H1 (cell line): ENCODE data around the gene GSE1. TPM values are rescaled to one million over a fixed set of nuclear protein-coding genes. Genes with fewer than 3 reads are reported as not detected.

Experiments
- CTCF ChIA-PET: fragments of 300-600 bp; sonication (Branson Sonifier 250); formaldehyde crosslinking; loops from one replicate; lab custom pipeline; 2021; ENCODE audit not compliant: partially characterized antibody; lab: Charles Lee
- POLR2A ChIA-PET: fragments of 300-600 bp; sonication (Branson Sonifier 250); formaldehyde crosslinking; loops from one replicate; lab custom pipeline; 2021; ENCODE audit warnings: inconsistent platforms; ENCODE audit not compliant: partially characterized antibody; lab: Charles Lee
- DNase-seq, 2 experiments: peaks; one replicate each; pipeline versions ENCODE4 v3.0.0 to v3.0.0-alpha.2; 2010 to 2022; ENCODE audit warnings: low spot score in 2 of 2, low read depth in 1 of 2, mixed read lengths in 1 of 2
- FAIRE-seq: peaks from 2 replicates; lab custom pipeline; 2011; peaks lifted over from hg19 to GRCh38; lab: Jason Lieb, UNC
- H2AFZ ChIP-seq: 2 replicates; pipeline ENCODE4 v1.8.1; 2012; ENCODE audit warnings: low read length, inconsistent platforms
- H2AK5ac ChIP-seq: 2 replicates; pipeline ENCODE4 v1.6.1; 2013; ENCODE audit warnings: low read depth, low read length
- H2BK120ac ChIP-seq: replicated peaks from 2 replicates; pipeline ENCODE3; 2013; ENCODE audit warnings: low read depth, low read length, inconsistent platforms
- H2BK12ac ChIP-seq: 2 replicates; pipeline ENCODE4 v1.6.1; 2013; ENCODE audit warnings: low read depth, low read length
- H2BK15ac ChIP-seq: 2 replicates; pipeline ENCODE4 v1.6.1; 2013; ENCODE audit warnings: low read length
- H2BK20ac ChIP-seq: 2 replicates; pipeline ENCODE4 v1.6.1; 2013; ENCODE audit warnings: low read length
- H2BK5ac ChIP-seq: 2 replicates; pipeline ENCODE4 v1.6.1; 2013; ENCODE audit warnings: low read depth, low read length
- H3K14ac ChIP-seq: 2 replicates; pipeline ENCODE4 v1.6.1; 2013; ENCODE audit warnings: inconsistent platforms; ENCODE audit not compliant: insufficient read length
- H3K18ac ChIP-seq: 2 replicates; pipeline ENCODE4 v1.6.1; 2013; ENCODE audit warnings: low read length; ENCODE audit errors: extremely low read depth
- H3K23ac ChIP-seq: 2 replicates; pipeline ENCODE4 v1.6.1; 2013; ENCODE audit warnings: inconsistent platforms; ENCODE audit not compliant: insufficient read length
- H3K23me2 ChIP-seq: 2 replicates; pipeline ENCODE4 v1.6.1; 2013; ENCODE audit warnings: low read depth, low read length
- H3K27ac ChIP-seq: 2 replicates; pipeline ENCODE4 v1.6.1; 2011; ENCODE audit warnings: low read depth, low read length, inconsistent platforms
- H3K27me3 ChIP-seq, 4 experiments: replicated peaks in 1 of 4; 1 replicate in 1 of 4; 2 replicates in 3 of 4; pipeline versions ENCODE4 v1.6.1 to v1.8.1; 2011 to 2013; ENCODE audit warnings: low read length in 3 of 4, mild to moderate bottlenecking in 3 of 4, inconsistent platforms in 2 of 4, mixed read lengths in 2 of 4, moderate library complexity in 1 of 4; ENCODE audit not compliant: control insufficient read depth in 3 of 4, insufficient read depth in 3 of 4; ENCODE audit errors: extremely low read depth in 1 of 4
- H3K36me3 ChIP-seq, 4 experiments: 2 replicates each; pipeline versions ENCODE4 v1.6.1 to v1.8.1; 2011 to 2013; ENCODE audit warnings: mild to moderate bottlenecking in 4 of 4, low read length in 3 of 4, moderate library complexity in 2 of 4, control low read depth in 1 of 4, inconsistent platforms in 1 of 4; ENCODE audit not compliant: insufficient read depth in 4 of 4, control insufficient read depth in 2 of 4
- H3K4ac ChIP-seq: replicated peaks from 2 replicates; pipeline ENCODE3; 2013; ENCODE audit warnings: low read length, low read depth, mixed read lengths, inconsistent platforms; ENCODE audit not compliant: insufficient read length
- H3K4me1 ChIP-seq, 4 experiments: replicated peaks in 1 of 4; 1 replicate in 1 of 4; 2 replicates in 3 of 4; pipeline versions ENCODE4 v1.6.1 to v1.8.1; 2011 to 2013; ENCODE audit warnings: low read length in 3 of 4, inconsistent platforms in 2 of 4, mixed read lengths in 1 of 4; ENCODE audit not compliant: insufficient read depth in 4 of 4, control insufficient read depth in 3 of 4
- H3K4me2 ChIP-seq, 2 experiments: 2 replicates each; pipeline versions ENCODE4 v1.6.1 to v1.8.1; 2011 to 2013; ENCODE audit warnings: low read depth in 2 of 2, low read length in 2 of 2, control low read depth in 1 of 2, inconsistent platforms in 1 of 2, mild to moderate bottlenecking in 1 of 2; ENCODE audit not compliant: insufficient read depth in 1 of 2
- H3K4me3 ChIP-seq, 4 experiments: fragments of 200-600, 300-600 bp in 1 of 4; sonication (generic), shearing (Covaris generic), sonication (Bioruptor Twin) in 1 of 4; 2 replicates each; pipeline versions ENCODE4 v1.5.1 to v1.8.1; 2011 to 2016; ENCODE audit warnings: low read length in 4 of 4, low read depth in 3 of 4, control low read depth in 2 of 4, inconsistent platforms in 2 of 4, mild to moderate bottlenecking in 2 of 4, mixed read lengths in 1 of 4, moderate library complexity in 1 of 4; ENCODE audit not compliant: insufficient read depth in 2 of 4; ENCODE audit errors: extremely low read depth in 1 of 4
- H3K56ac ChIP-seq: replicated peaks from 2 replicates; pipeline ENCODE3; 2013; ENCODE audit warnings: low read depth, mild to moderate bottlenecking, mixed read lengths, low read length, inconsistent platforms; ENCODE audit not compliant: insufficient read length
- H3K79me1 ChIP-seq: 2 replicates; pipeline ENCODE4 v1.6.1; 2013; ENCODE audit warnings: low read depth, low read length, control low read depth
- H3K79me2 ChIP-seq, 2 experiments: 2 replicates each; pipeline versions ENCODE4 v1.6.1 to v1.8.1; 2012 to 2013; ENCODE audit warnings: low read length in 2 of 2, mild to moderate bottlenecking in 2 of 2, inconsistent platforms in 1 of 2; ENCODE audit not compliant: insufficient read depth in 2 of 2, control insufficient read depth in 1 of 2
- H3K9ac ChIP-seq, 4 experiments: replicated peaks in 1 of 4; 1 replicate in 1 of 4; 2 replicates in 3 of 4; pipeline versions ENCODE4 v1.6.1 to v1.8.1; 2011 to 2013; ENCODE audit warnings: low read depth in 3 of 4, low read length in 3 of 4, control low read depth in 2 of 4, mild to moderate bottlenecking in 2 of 4, moderate library complexity in 2 of 4, inconsistent platforms in 1 of 4; ENCODE audit errors: extremely low read depth in 1 of 4
- H3K9me3 ChIP-seq, 2 experiments: 2 replicates each; pipeline versions ENCODE4 v1.6.1 to v1.8.1; 2012 to 2013; ENCODE audit warnings: mild to moderate bottlenecking in 2 of 2, moderate library complexity in 2 of 2, control low read depth in 1 of 2, inconsistent platforms in 1 of 2, low read depth in 1 of 2, low read length in 1 of 2, mixed read lengths in 1 of 2; ENCODE audit not compliant: insufficient read depth in 2 of 2
- H4K20me1 ChIP-seq, 2 experiments: replicated peaks in 1 of 2; 2 replicates each; pipeline versions ENCODE3 to v1.8.1; 2011 to 2013; ENCODE audit warnings: inconsistent platforms in 2 of 2, low read length in 2 of 2, mild to moderate bottlenecking in 1 of 2; ENCODE audit not compliant: insufficient read depth in 2 of 2, control insufficient read depth in 1 of 2
- H4K5ac ChIP-seq: 2 replicates; pipeline ENCODE4 v1.6.1; 2013; ENCODE audit warnings: low read length, low read depth, mixed read lengths, inconsistent platforms; ENCODE audit not compliant: insufficient read length
- H4K8ac ChIP-seq: 2 replicates; pipeline ENCODE4 v1.8.0; 2013; ENCODE audit warnings: mild to moderate bottlenecking, moderate library complexity, low read length, inconsistent platforms; ENCODE audit not compliant: insufficient read depth; ENCODE audit errors: extremely low read depth
- H4K91ac ChIP-seq: replicated peaks from 2 replicates; pipeline ENCODE3; 2013; ENCODE audit warnings: low read length, mixed read lengths, inconsistent platforms; ENCODE audit not compliant: insufficient read length
- NANOG ChIP-seq: IDR thresholded peaks from 2 replicates; pipeline ENCODE4 v1.6.1; 2011; ENCODE audit warnings: low read length, low read depth, mild to moderate bottlenecking, inconsistent platforms; ENCODE audit not compliant: insufficient read depth, poor library complexity, severe bottlenecking
- POLR2A ChIP-seq, 2 experiments: IDR thresholded peaks; 1 replicate in 1 of 2; 2 replicates in 1 of 2; pipeline ENCODE4 v1.6.1; 2011; ENCODE audit warnings: low read depth in 2 of 2, low read length in 2 of 2, mild to moderate bottlenecking in 2 of 2; ENCODE audit errors: control extremely low read depth in 1 of 2
- POU5F1 ChIP-seq: IDR thresholded peaks from 2 replicates; pipeline ENCODE4 v1.6.1; 2011; ENCODE audit warnings: low read depth, mild to moderate bottlenecking, low read length, moderate library complexity
- RNF2 ChIP-seq: fragments of 200-900, 300-1000 bp; sonication (generic); IDR thresholded peaks from 2 replicates; pipeline ENCODE4 v1.7.1; 2016; ENCODE audit warnings: borderline replicate concordance, low read depth, mild to moderate bottlenecking, antibody characterized with exemption, low read length; ENCODE audit not compliant: poor library complexity, severe bottlenecking; ENCODE audit errors: missing control alignments
- SP1 ChIP-seq: IDR thresholded peaks from 2 replicates; pipeline ENCODE4 v1.6.1; 2011; ENCODE audit warnings: low read depth, low read length
- SP4 ChIP-seq: IDR thresholded peaks from 2 replicates; pipeline ENCODE4 v1.6.1; 2012; ENCODE audit warnings: low read length, inconsistent platforms
- SUZ12 ChIP-seq: fragments of 200-600 bp; sonication (generic); IDR thresholded peaks from 2 replicates; pipeline ENCODE4 v1.6.1; 2012; ENCODE audit warnings: mild to moderate bottlenecking, inconsistent platforms, low read length, moderate library complexity, mixed read lengths
- TAF1 ChIP-seq: IDR thresholded peaks from 2 replicates; pipeline ENCODE4 v1.6.1; 2011; ENCODE audit warnings: mild to moderate bottlenecking, low read depth, low read length
- TCF12 ChIP-seq: IDR thresholded peaks from 2 replicates; pipeline ENCODE4 v1.6.1; 2011; ENCODE audit warnings: low read depth, mild to moderate bottlenecking, low read length
- YY1 ChIP-seq: IDR thresholded peaks from 2 replicates; pipeline ENCODE4 v1.6.1; 2011; ENCODE audit warnings: low read depth, mild to moderate bottlenecking, low read length
- WGBS, 2 experiments: shearing (Covaris generic) in 1 of 2; methylation state at CpG; one replicate each; pipeline versions ENCODE4 v1.1.6 to v1.1.7; 2013 to 2015; ENCODE audit warnings: low lambda C conversion rate in 2 of 2, mixed read lengths in 2 of 2, inconsistent platforms in 1 of 2, low coverage in 1 of 2, missing lambda C conversion rate in 1 of 2; ENCODE audit not compliant: insufficient replicate concordance in 2 of 2, insufficient coverage in 1 of 2, insufficient read length in 1 of 2; ENCODE audit errors: extremely low coverage in 1 of 2, missing lambda C conversion rate in 1 of 2; 5-methylcytosine and 5-hydroxymethylcytosine counted together
- polyA plus RNA-seq, 7 experiments: library from polyadenylated mRNA; depleted of rRNA in 3 of 7; stranded (reverse) in 5 of 7; unstranded in 2 of 7; fragments of >200 nt in 5 of 7; fragments of 200-250 nt in 2 of 7; gene quantifications; 1 replicate in 5 of 7; 2 replicates in 1 of 7; 4 replicates in 1 of 7; pipeline versions ENCODE4 v1.2.1 to v1.2.3, GENCODE V29; 2011 to 2013; ENCODE audit warnings: missing spikeins in 2 of 7, mixed read lengths in 2 of 7
- total RNA-seq: library from RNA; stranded (reverse); fragmentation: NEBNext Ultra II Directional; extraction: Animal tissue kit (Norgen Biotek cat#: 25700); gene quantifications from 2 replicates; pipeline ENCODE4 v1.2.1, GENCODE V29; 2021
- TF ChIP-seq, protein P1 (sequence below): IDR thresholded peaks from 2 replicates; pipeline ENCODE4 v1.6.1; 2012; ENCODE audit warnings: low read length, inconsistent platforms

The GSE1 gene
- total and polyA plus RNA-seq, 2 of the 8 experiments (the other 6 are each of a cell fraction or from before 2014, with no cell fraction given): 26.0 to 65.6 TPM

DNA sequence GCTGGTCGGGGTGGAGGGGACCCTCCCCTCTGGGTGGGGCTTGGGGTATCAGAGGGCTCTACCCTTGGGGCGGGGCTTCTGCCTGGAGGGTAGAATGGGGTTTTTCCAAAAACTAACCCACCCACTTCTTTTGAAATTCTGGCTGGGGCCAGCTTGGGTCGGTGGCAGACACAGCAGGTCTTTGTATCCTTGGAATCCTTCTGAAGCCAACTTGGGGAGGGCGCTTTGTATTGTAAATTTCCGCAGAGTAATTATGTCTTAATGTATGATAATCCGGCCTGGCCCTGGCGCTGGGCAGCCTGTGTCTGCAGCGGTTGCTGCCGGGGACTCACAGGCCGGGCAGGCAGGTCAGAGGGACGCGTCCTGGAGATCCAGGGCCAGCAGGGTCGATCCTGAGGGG lies 33.9 kb upstream of the GSE1 start:
- Histone ChIP-seq H3K14ac (no peak overlapping the region), H3K36me3 (no peaks in the 10 kb centered on the region), H2BK120ac (no peak overlapping the region), H3K23me2 (no peaks in the 10 kb centered on the region), H4K91ac (no peak overlapping the region), H3K4me1 (peaks cover 33 to 85% (median 70%) of the 10 kb centered on the region in 4 experiments), H2BK15ac (0 out of 2 replicates have a peak overlapping the region, but pooled peaks have one; percentile 66), H2AFZ (no peak overlapping the region), H2BK12ac (peak overlapping the region; percentile 98; the same call in 1 of the 2 replicates), H3K79me2 (peaks cover 0 to 45% of the 10 kb centered on the region in 2 experiments; a peak in 3 of 4 replicates), H3K23ac (no peak overlapping the region), H3K4me3 (peak overlapping the region; percentile 4 to 35 (median 21); a peak in 4 of 8 replicates), H3K9me3 (no peaks in the 10 kb centered on the region), H3K9ac (peak overlapping the region in 2 of 4 experiments; percentile 20 to 35; a peak in 3 of 7 replicates), H3K18ac (peak overlapping the region; percentile 81; the same call in 1 of the 2 replicates), H3K56ac (no peak overlapping the region), H3K27me3 (peaks cover 0 to 22% (median 14%) of the 10 kb centered on the region in 4 experiments; a peak in 4 of 7 replicates), H3K4ac (no peak overlapping the region), H2BK20ac (no peak overlapping the region), H4K5ac (no peak overlapping the region), H4K8ac (peak overlapping the region; percentile 12; the same call in 1 of the 2 replicates), H3K4me2 (peak overlapping the region; percentile 54 to 74), H2BK5ac (peak overlapping the region; percentile 3; the same call in 1 of the 2 replicates), H3K79me1 (peaks cover 10% of the 10 kb centered on the region), H3K27ac (no peak overlapping the region), H4K20me1 (peaks cover 1 to 8% of the 10 kb centered on the region in 2 experiments), H2AK5ac (no peak overlapping the region)
- POLR2A ChIA-PET: interaction anchor here (0.8 to 4.7 kb wide), 6 partner anchors 9 to 36 kb away, joined by 3 to 27 read pairs (median 9); no protein-coding TSS in a partner anchor
- DNase-seq (peak in 1 of 2 experiments; percentile 70), FAIRE-seq (peak; percentile 87)
- 1% methylated on average over 12 of the region's 13 CpGs; no CpG with 5 or more reads in 1 of the 2 experiments for WGBS, 2 experiments
- CTCF ChIA-PET: interaction anchor here (0.6 to 15.6 kb wide), 12 partner anchors 10 to 453 kb away, joined by 3 to 173 read pairs (median 4); no protein-coding TSS in a partner anchor
- TF ChIP-seq SP1 (peak; percentile 83), NANOG (peak; percentile 30), RNF2 (no peak), YY1 (no peak), TCF12 (no peak), TAF1 (peak; percentile 43; the same call in 1 of the 2 replicates), POLR2A (IDR thresholded peaks at IDR 0.05; ENCODE audit: control extremely low read depth in 1 of 2, low read depth in 2 of 2, low read length in 2 of 2) (no peak; a peak in 1 of 3 replicates), POU5F1 (0 out of 2 replicates have a peak, but pooled peaks have one; percentile 17), SUZ12 (no peak), SP4 (no peak)
- TF ChIP-seq, protein P1, sequence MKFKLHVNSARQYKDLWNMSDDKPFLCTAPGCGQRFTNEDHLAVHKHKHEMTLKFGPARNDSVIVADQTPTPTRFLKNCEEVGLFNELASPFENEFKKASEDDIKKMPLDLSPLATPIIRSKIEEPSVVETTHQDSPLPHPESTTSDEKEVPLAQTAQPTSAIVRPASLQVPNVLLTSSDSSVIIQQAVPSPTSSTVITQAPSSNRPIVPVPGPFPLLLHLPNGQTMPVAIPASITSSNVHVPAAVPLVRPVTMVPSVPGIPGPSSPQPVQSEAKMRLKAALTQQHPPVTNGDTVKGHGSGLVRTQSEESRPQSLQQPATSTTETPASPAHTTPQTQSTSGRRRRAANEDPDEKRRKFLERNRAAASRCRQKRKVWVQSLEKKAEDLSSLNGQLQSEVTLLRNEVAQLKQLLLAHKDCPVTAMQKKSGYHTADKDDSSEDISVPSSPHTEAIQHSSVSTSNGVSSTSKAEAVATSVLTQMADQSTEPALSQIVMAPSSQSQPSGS: no peak
